DOHH2 (cell line): Measurements from ENCODE around the gene TEX35.

Source experiments
- H3F3A ChIP-seq: fragments of 200-600 bp; sonication (generic), shearing (Covaris generic); 2 replicates; pipeline ENCODE4 v1.6.0; 2016; ENCODE audit warnings: antibody characterized with exemption, mild to moderate bottlenecking; ENCODE audit not compliant: control insufficient read depth, insufficient read depth
- H3K27ac ChIP-seq: fragments of 200-600 bp; sonication (generic); 2 replicates; pipeline ENCODE4 v1.5.1; 2014; ENCODE audit warnings: low read depth, mild to moderate bottlenecking, low read length, moderate library complexity
- H3K27me3 ChIP-seq: fragments of 200-600 bp; sonication (generic); 2 replicates; pipeline ENCODE4 v1.6.1; 2014; ENCODE audit warnings: mild to moderate bottlenecking, low read length, mixed read lengths; ENCODE audit not compliant: control insufficient read depth
- H3K36me3 ChIP-seq: fragments of 200-600 bp; sonication (generic); 2 replicates; pipeline ENCODE4 v1.6.1; 2014; ENCODE audit warnings: mild to moderate bottlenecking, low read length, moderate library complexity, mixed read lengths; ENCODE audit not compliant: control insufficient read depth
- H3K4me1 ChIP-seq: fragments of 200-600 bp; sonication (generic); 2 replicates; pipeline ENCODE4 v1.6.1; 2014; ENCODE audit warnings: mild to moderate bottlenecking, low read length, mixed read lengths; ENCODE audit not compliant: control insufficient read depth
- H3K4me2 ChIP-seq: fragments of 200-600 bp; sonication (generic); 2 replicates; pipeline ENCODE4 v1.6.0; 2014; ENCODE audit warnings: mild to moderate bottlenecking, low read length, moderate library complexity
- H3K4me3 ChIP-seq: fragments of 200-600 bp; sonication (generic); 2 replicates; pipeline ENCODE4 v1.5.1; 2014; ENCODE audit warnings: mild to moderate bottlenecking, low read length, mixed read lengths
- H3K79me2 ChIP-seq: fragments of 200-600 bp; sonication (generic); 2 replicates; pipeline ENCODE4 v1.6.1; 2014; ENCODE audit warnings: mild to moderate bottlenecking, low read length, mixed read lengths; ENCODE audit not compliant: control insufficient read depth
- H3K9me2 ChIP-seq: fragments of 200-600 bp; sonication (generic); replicated peaks from 2 replicates; pipeline ENCODE4 v1.6.1; 2014; ENCODE audit warnings: mild to moderate bottlenecking, low read length, mixed read lengths; ENCODE audit not compliant: control insufficient read depth
- H3K9me3 ChIP-seq: fragments of 200-600 bp; sonication (generic); 2 replicates; pipeline ENCODE4 v1.6.1; 2014; ENCODE audit warnings: antibody characterized with exemption, low read length, mixed read lengths; ENCODE audit not compliant: control insufficient read depth, insufficient read depth
- H4K20me1 ChIP-seq: fragments of 200-600 bp; sonication (generic); 2 replicates; pipeline ENCODE4 v1.6.0; 2014; ENCODE audit warnings: low read depth, mild to moderate bottlenecking, antibody characterized with exemption, low read length, moderate library complexity; ENCODE audit not compliant: control insufficient read depth, insufficient read depth
- CTCF ChIP-seq: fragments of 200-600 bp; sonication (generic); IDR thresholded peaks from one replicate; pipeline ENCODE4 v1.5.1; 2014; ENCODE audit warnings: antibody characterized with exemption, mild to moderate bottlenecking, low read depth, low read length; ENCODE audit not compliant: poor library complexity, severe bottlenecking
- EZH2phosphoT487 ChIP-seq: fragments of 200-600 bp; sonication (generic); IDR thresholded peaks from 2 replicates; pipeline ENCODE4 v1.6.1; 2017; ENCODE audit warnings: borderline replicate concordance, mild to moderate bottlenecking, antibody characterized with exemption, low read length, moderate library complexity, mixed read lengths

Gene TEX35

GRCh38 chr1:178488393-178488792 lies 24.5 kb upstream of the TEX35 start:
- Histone ChIP-seq H3K4me2 (no peak overlapping the region), H3F3A (no peaks in the 10 kb centered on the region), H3K27ac (no peak overlapping the region), H3K27me3 (no peaks in the 10 kb centered on the region), H3K9me3 (no peaks in the 10 kb centered on the region), H3K9me2 (no peaks in the 10 kb centered on the region), H3K4me3 (no peak overlapping the region), H3K79me2 (no peaks in the 10 kb centered on the region), H3K36me3 (no peaks in the 10 kb centered on the region), H3K4me1 (no peaks in the 10 kb centered on the region), H4K20me1 (no peaks in the 10 kb centered on the region)
- TF ChIP-seq CTCF (no peak), EZH2phosphoT487 (no peak)

- no peak overlapping the region for H3K4me2 ChIP-seq
- no peaks in the 10 kb centered on the region for H4K20me1 ChIP-seq
- H3K4me3 ChIP-seq: no peak overlapping the region
- H3K27me3 ChIP-seq: no peaks in the 10 kb centered on the region
- H3K36me3 ChIP-seq: no peaks in the 10 kb centered on the region
- H3F3A ChIP-seq: no peaks in the 10 kb centered on the region
- H3K9me2 ChIP-seq: no peaks in the 10 kb centered on the region
- no peaks in the 10 kb centered on the region for H3K4me1 ChIP-seq
- H3K9me3 ChIP-seq: no peaks in the 10 kb centered on the region
- H3K79me2 ChIP-seq: no peaks in the 10 kb centered on the region
- TF ChIP-seq CTCF (no peak), EZH2phosphoT487 (no peak)
- H3K27ac ChIP-seq: no peak overlapping the region
These were observed 23.5 kb upstream of the TEX35 start for GRCh38 chr1:178489399-178489798.

GRCh38 chr1:178490136-178490535 lies 22.8 kb upstream of the TEX35 start:
- Histone ChIP-seq H3F3A (no peaks in the 10 kb centered on the region), H4K20me1 (no peaks in the 10 kb centered on the region), H3K36me3 (no peaks in the 10 kb centered on the region), H3K4me1 (no peaks in the 10 kb centered on the region), H3K9me3 (no peaks in the 10 kb centered on the region), H3K79me2 (no peaks in the 10 kb centered on the region), H3K27me3 (no peaks in the 10 kb centered on the region), H3K27ac (no peak overlapping the region), H3K9me2 (no peaks in the 10 kb centered on the region), H3K4me2 (no peak overlapping the region), H3K4me3 (no peak overlapping the region)
- no peak for TF ChIP-seq EZH2phosphoT487
- TF ChIP-seq CTCF: no peak

- Histone ChIP-seq H3K4me3 (no peak overlapping the region), H3K79me2 (no peaks in the 10 kb centered on the region), H3K4me1 (no peaks in the 10 kb centered on the region), H3F3A (no peaks in the 10 kb centered on the region), H4K20me1 (no peaks in the 10 kb centered on the region), H3K9me3 (no peaks in the 10 kb centered on the region), H3K27ac (no peak overlapping the region), H3K27me3 (no peaks in the 10 kb centered on the region), H3K36me3 (no peaks in the 10 kb centered on the region), H3K9me2 (no peaks in the 10 kb centered on the region), H3K4me2 (no peak overlapping the region)
- TF ChIP-seq CTCF (no peak), EZH2phosphoT487 (no peak)
These were observed 21.9 kb upstream of the TEX35 start for GRCh38 chr1:178490967-178491366.
